NCI-H1930 (cell line): ENCODE measurements around the gene CYP2U1.
"Not testable (repeated sequence)": the region's sequence is repeated elsewhere in the genome, so short reads cannot be mapped to it uniquely, and the experiment has no call there.

Experiments used
- DNase-seq, 2 experiments: peaks; one replicate each; lab custom pipeline; 2025; lab: John Stamatoyannopoulos, UW

CYP2U1 gene

GRCh38 chr4:107922486-107923473 is 8.6 kb upstream of the CYP2U1 start:
- no peak for DNase-seq

- DNase-seq = not testable (repeated sequence)
Observed at GRCh38 chr4:107925713-107926112, 5.6 kb upstream of the CYP2U1 start.

GRCh38 chr4:107926875-107927274 is 4.5 kb upstream of the CYP2U1 start:
- DNase-seq = not testable (repeated sequence)

- DNase-seq = no peak
Observed at GRCh38 chr4:107931775-107932321, 499 bp downstream of the CYP2U1 start.

GRCh38 chr4:107935246-107935645 is 3.9 kb downstream of the CYP2U1 start:
- no peak for DNase-seq

- DNase-seq = no peak
Observed at GRCh38 chr4:107937040-107937439, 5.7 kb downstream of the CYP2U1 start.

GRCh38 chr4:107939307-107939706 is 8.0 kb downstream of the CYP2U1 start:
- no peak for DNase-seq

- DNase-seq = no peak
Observed at GRCh38 chr4:107945809-107946208, 14.5 kb downstream of the CYP2U1 start.

- no peak for DNase-seq
Observed at GRCh38 chr4:107950746-107951540, 19.6 kb downstream of the CYP2U1 start.

- no peak for DNase-seq
Observed at GRCh38 chr4:107951551-107951950, 20.2 kb downstream of the CYP2U1 start.

GRCh38 chr4:107956011-107956410 is 24.7 kb downstream of the CYP2U1 start:
- no peak for DNase-seq

- DNase-seq = no peak
Observed at GRCh38 chr4:107966903-107967302, 35.6 kb downstream of the CYP2U1 start.

GRCh38 chr4:107967519-107967918 is 36.2 kb downstream of the CYP2U1 start:
- not testable (repeated sequence) for DNase-seq

GRCh38 chr4:107967921-107968320 is 36.6 kb downstream of the CYP2U1 start:
- not testable (repeated sequence) for DNase-seq

- DNase-seq = no peak
Observed at GRCh38 chr4:107970063-107970798, 38.9 kb downstream of the CYP2U1 start.

- DNase-seq = no peak
Observed at GRCh38 chr4:107972605-107973004, 41.3 kb downstream of the CYP2U1 start.

- DNase-seq = no peak
Observed at GRCh38 chr4:107974523-107974922, 43.2 kb downstream of the CYP2U1 start.

GRCh38 chr4:107977482-107977881 is 46.1 kb downstream of the CYP2U1 start:
- DNase-seq = no peak

- DNase-seq = no peak
Observed at GRCh38 chr4:107977966-107978705, 46.8 kb downstream of the CYP2U1 start.

- no peak for DNase-seq
Observed at GRCh38 chr4:107978716-107979451, 47.5 kb downstream of the CYP2U1 start.
